ENCODE results near the gene PAQR7.

PAQR7 gene

GRCh38 chr1:25879675-25880074 lies 4.2 kb upstream of the PAQR7 start:
- Histone ChIP-seq H3F3A (ENCODE audit: control insufficient read depth, insufficient read depth) (peaks cover 8% of the 10 kb centered on the region), H3K9me2 (replicated peaks; ENCODE audit: control insufficient read depth, low read length) (no peaks in the 10 kb centered on the region), H3K4me3 (ENCODE audit: low read length) (no peak overlapping the region), H3K4me1 (ENCODE audit: control insufficient read depth, low read length) (peaks cover 15% of the 10 kb centered on the region), H3K36me3 (ENCODE audit: control insufficient read depth, low read length) (no peaks in the 10 kb centered on the region), H3K27ac (ENCODE audit: low read depth, low read length) (no peak overlapping the region), H3K79me2 (ENCODE audit: control insufficient read depth, low read length) (no peaks in the 10 kb centered on the region), H4K20me1 (ENCODE audit: control insufficient read depth, insufficient read depth, low read depth, low read length) (no peaks in the 10 kb centered on the region), H3K4me2 (ENCODE audit: low read length) (no peak overlapping the region), H3K27me3 (ENCODE audit: control insufficient read depth, low read length) (peaks cover 25% of the 10 kb centered on the region), H3K9me3 (ENCODE audit: control insufficient read depth, insufficient read depth, low read length) (no peaks in the 10 kb centered on the region)
- TF ChIP-seq CTCF (IDR thresholded peaks at IDR 0.05; ENCODE audit: low read depth, low read length, poor library complexity, severe bottlenecking) (no peak), EZH2phosphoT487 (IDR thresholded peaks at IDR 0.05; ENCODE audit: borderline replicate concordance, low read length) (no peak)

GRCh38 chr1:25878690-25879089 lies 3.2 kb upstream of the PAQR7 start:
- Histone ChIP-seq H3K4me3 (ENCODE audit: low read length) (no peak overlapping the region), H4K20me1 (ENCODE audit: control insufficient read depth, insufficient read depth, low read depth, low read length) (no peaks in the 10 kb centered on the region), H3K4me2 (ENCODE audit: low read length) (no peak overlapping the region), H3F3A (ENCODE audit: control insufficient read depth, insufficient read depth) (peaks cover 8% of the 10 kb centered on the region), H3K36me3 (ENCODE audit: control insufficient read depth, low read length) (no peaks in the 10 kb centered on the region), H3K27me3 (ENCODE audit: control insufficient read depth, low read length) (peaks cover 25% of the 10 kb centered on the region), H3K9me2 (replicated peaks; ENCODE audit: control insufficient read depth, low read length) (no peaks in the 10 kb centered on the region), H3K4me1 (ENCODE audit: control insufficient read depth, low read length) (peaks cover 20% of the 10 kb centered on the region), H3K79me2 (ENCODE audit: control insufficient read depth, low read length) (no peaks in the 10 kb centered on the region), H3K27ac (ENCODE audit: low read depth, low read length) (no peak overlapping the region), H3K9me3 (ENCODE audit: control insufficient read depth, insufficient read depth, low read length) (no peaks in the 10 kb centered on the region)
- TF ChIP-seq CTCF (IDR thresholded peaks at IDR 0.05; ENCODE audit: low read depth, low read length, poor library complexity, severe bottlenecking) (no peak), EZH2phosphoT487 (IDR thresholded peaks at IDR 0.05; ENCODE audit: borderline replicate concordance, low read length) (no peak)

- TF ChIP-seq CTCF (IDR thresholded peaks at IDR 0.05; ENCODE audit: low read depth, low read length, poor library complexity, severe bottlenecking) (no peak), EZH2phosphoT487 (IDR thresholded peaks at IDR 0.05; ENCODE audit: borderline replicate concordance, low read length) (no peak)
- no peaks in the 10 kb centered on the region for H4K20me1 ChIP-seq (ENCODE audit: control insufficient read depth, insufficient read depth, low read depth, low read length)
- H3K27me3 ChIP-seq (ENCODE audit: control insufficient read depth, low read length), result peaks cover 25% of the 10 kb centered on the region
- no peaks in the 10 kb centered on the region for H3K36me3 ChIP-seq (ENCODE audit: control insufficient read depth, low read length)
- H3K79me2 ChIP-seq (ENCODE audit: control insufficient read depth, low read length), result no peaks in the 10 kb centered on the region
- H3K9me3 ChIP-seq (ENCODE audit: control insufficient read depth, insufficient read depth, low read length), result no peaks in the 10 kb centered on the region
- H3K27ac ChIP-seq (ENCODE audit: low read depth, low read length), result no peak overlapping the region
- H3K9me2 ChIP-seq (replicated peaks; ENCODE audit: control insufficient read depth, low read length), result no peaks in the 10 kb centered on the region
- no peak overlapping the region for H3K4me3 ChIP-seq (ENCODE audit: low read length)
- H3F3A ChIP-seq (ENCODE audit: control insufficient read depth, insufficient read depth), result peaks cover 10% of the 10 kb centered on the region
- no peak overlapping the region for H3K4me2 ChIP-seq (ENCODE audit: low read length)
- peaks cover 35% of the 10 kb centered on the region for H3K4me1 ChIP-seq (ENCODE audit: control insufficient read depth, low read length)
These were observed 1.6 kb upstream of the PAQR7 start for GRCh38 chr1:25877155-25877554.

GRCh38 chr1:25876693-25877077 lies 1.2 kb upstream of the PAQR7 start:
- Histone ChIP-seq H3K79me2 (ENCODE audit: control insufficient read depth, low read length) (no peaks in the 10 kb centered on the region), H3K9me2 (replicated peaks; ENCODE audit: control insufficient read depth, low read length) (no peaks in the 10 kb centered on the region), H3K27ac (ENCODE audit: low read depth, low read length) (no peak overlapping the region), H4K20me1 (ENCODE audit: control insufficient read depth, insufficient read depth, low read depth, low read length) (no peaks in the 10 kb centered on the region), H3K4me1 (ENCODE audit: control insufficient read depth, low read length) (peaks cover 39% of the 10 kb centered on the region), H3K36me3 (ENCODE audit: control insufficient read depth, low read length) (no peaks in the 10 kb centered on the region), H3K27me3 (ENCODE audit: control insufficient read depth, low read length) (peaks cover 25% of the 10 kb centered on the region), H3F3A (ENCODE audit: control insufficient read depth, insufficient read depth) (peaks cover 10% of the 10 kb centered on the region), H3K4me2 (ENCODE audit: low read length) (no peak overlapping the region), H3K4me3 (ENCODE audit: low read length) (no peak overlapping the region), H3K9me3 (ENCODE audit: control insufficient read depth, insufficient read depth, low read length) (no peaks in the 10 kb centered on the region)
- TF ChIP-seq EZH2phosphoT487 (IDR thresholded peaks at IDR 0.05; ENCODE audit: borderline replicate concordance, low read length) (no peak), CTCF (IDR thresholded peaks at IDR 0.05; ENCODE audit: low read depth, low read length, poor library complexity, severe bottlenecking) (no peak)

Data from DOHH2 (cell line).